GM12801 (cell line): Measurements from ENCODE around the gene SEC11A.

Source experiments
- TF ChIP-seq, protein P1 (sequence below): IDR thresholded peaks from one replicate; pipeline ENCODE4 v1.5.1; 2011; ENCODE audit warnings: control low read depth; ENCODE audit not compliant: insufficient read length; ENCODE audit errors: extremely low read depth

Gene SEC11A

DNA sequence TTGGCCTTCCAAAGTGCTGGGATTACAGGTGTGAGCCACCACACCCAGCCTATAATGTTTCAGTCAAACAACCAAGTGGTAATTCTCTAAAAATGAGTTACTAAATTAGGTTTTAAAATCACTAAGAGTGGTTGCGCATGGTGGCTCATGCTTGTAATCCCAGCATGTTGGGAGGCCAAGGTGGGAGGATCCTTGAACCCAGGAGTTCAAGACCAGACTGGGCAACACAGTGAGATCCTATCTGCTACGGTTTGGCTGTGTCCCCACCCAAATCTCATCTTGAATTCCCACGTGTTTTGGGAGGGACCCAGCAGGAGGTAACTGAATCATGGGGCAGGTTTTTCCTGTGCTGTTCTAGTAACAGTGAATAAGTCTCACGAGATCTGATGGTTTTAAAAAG, 26.1 kb downstream of the SEC11A start:
- TF ChIP-seq, protein P1, sequence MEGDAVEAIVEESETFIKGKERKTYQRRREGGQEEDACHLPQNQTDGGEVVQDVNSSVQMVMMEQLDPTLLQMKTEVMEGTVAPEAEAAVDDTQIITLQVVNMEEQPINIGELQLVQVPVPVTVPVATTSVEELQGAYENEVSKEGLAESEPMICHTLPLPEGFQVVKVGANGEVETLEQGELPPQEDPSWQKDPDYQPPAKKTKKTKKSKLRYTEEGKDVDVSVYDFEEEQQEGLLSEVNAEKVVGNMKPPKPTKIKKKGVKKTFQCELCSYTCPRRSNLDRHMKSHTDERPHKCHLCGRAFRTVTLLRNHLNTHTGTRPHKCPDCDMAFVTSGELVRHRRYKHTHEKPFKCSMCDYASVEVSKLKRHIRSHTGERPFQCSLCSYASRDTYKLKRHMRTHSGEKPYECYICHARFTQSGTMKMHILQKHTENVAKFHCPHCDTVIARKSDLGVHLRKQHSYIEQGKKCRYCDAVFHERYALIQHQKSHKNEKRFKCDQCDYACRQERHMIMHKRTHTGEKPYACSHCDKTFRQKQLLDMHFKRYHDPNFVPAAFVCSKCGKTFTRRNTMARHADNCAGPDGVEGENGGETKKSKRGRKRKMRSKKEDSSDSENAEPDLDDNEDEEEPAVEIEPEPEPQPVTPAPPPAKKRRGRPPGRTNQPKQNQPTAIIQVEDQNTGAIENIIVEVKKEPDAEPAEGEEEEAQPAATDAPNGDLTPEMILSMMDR: no peak

DNA sequence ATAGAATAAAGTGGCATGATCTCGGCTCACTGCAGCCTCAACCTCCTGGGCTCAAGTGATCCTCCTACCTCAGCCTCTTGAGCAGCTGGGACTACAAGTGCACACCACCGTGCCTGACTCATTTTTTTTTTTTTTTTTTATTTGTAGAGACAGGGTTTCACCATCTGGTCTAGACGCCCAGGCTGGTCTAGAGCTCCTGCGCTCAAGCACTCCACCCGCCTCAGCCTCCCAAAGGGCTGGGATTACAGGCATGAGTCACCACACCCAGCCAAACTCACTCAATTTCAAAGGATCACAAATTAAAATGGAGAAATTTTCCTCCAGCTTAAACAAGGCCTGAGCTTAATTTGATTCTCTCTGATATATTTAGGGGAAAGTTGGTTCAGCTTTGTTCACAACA, 30.6 kb downstream of the SEC11A start:
- TF ChIP-seq, protein P1: no peak

DNA sequence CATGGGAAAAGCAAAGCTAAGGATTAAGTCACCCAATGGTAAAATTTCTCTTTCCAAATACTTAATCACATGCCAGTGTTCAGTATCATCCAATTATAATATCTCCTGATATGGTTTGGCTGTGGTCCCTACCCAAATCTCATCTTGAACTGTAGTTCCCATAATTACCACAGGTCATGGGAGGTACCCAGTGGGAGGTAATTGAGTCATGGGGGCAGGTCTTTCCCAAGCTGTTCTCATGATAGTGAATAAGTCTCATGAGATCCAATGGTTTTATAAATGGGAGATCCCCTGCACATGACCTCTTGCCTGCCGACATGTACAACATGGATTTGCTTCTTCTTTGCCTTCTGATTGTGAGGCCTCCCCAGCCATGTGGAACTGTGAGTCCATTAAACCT, 31.8 kb downstream of the SEC11A start:
- TF ChIP-seq, protein P1: no peak

DNA sequence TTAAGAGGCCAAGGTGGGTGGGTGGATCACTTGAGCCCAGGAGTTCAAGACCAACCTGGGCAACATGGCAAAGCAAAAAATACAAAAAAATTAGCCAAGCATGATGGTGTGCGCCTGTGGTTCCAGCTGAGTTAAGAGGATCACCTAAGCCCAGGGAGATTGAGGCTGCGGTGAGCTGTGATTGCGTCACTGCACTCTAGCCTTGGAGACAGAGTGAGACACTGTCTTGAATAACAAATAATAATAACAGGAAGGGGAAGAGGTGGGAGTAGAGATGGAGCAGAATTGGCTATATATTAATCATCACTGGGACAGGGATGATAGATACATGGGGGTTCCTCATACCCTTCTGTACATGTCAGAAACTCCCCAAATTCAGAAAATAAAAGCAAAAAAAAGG, 34.1 kb downstream of the SEC11A start:
- TF ChIP-seq, protein P1: no peak

DNA sequence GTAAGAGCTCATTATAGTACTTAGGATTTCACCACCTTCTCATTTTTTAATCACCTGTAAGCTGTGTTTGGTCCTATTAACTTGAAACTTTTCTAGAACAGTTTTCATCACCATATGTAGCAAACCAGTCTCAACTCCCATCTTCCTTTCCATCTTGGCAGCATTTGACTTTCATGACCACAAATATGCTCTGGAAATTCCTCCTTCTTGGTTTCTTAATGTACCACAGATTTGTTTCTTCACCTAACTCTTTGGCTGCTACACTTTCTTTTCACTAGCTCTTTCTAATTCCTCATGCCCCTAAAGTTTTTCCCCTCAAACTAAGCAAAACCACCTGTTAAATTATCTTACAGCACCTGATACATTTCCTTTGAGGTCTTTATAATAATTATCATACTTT, 44.7 kb downstream of the SEC11A start:
- TF ChIP-seq, protein P1: no peak

DNA sequence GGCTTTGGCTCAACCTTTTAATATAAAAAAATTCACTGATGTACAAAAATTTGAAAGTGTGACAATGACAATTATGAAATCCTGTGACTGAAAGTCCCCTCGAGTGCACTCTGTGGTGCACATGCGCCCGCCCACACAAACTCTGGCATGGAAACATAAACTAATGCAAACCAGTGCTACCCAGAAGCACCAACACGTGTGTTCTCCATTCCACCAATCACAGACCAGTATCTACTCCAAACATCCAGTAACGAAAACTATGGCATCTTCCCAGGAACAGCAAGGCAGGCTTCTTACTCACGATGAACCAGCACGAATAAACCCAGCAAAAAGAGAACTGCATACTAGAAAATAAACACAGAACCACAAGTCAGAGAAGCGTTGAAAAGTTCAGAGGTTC, 46.2 kb downstream of the SEC11A start:
- TF ChIP-seq, protein P1: no peak

DNA sequence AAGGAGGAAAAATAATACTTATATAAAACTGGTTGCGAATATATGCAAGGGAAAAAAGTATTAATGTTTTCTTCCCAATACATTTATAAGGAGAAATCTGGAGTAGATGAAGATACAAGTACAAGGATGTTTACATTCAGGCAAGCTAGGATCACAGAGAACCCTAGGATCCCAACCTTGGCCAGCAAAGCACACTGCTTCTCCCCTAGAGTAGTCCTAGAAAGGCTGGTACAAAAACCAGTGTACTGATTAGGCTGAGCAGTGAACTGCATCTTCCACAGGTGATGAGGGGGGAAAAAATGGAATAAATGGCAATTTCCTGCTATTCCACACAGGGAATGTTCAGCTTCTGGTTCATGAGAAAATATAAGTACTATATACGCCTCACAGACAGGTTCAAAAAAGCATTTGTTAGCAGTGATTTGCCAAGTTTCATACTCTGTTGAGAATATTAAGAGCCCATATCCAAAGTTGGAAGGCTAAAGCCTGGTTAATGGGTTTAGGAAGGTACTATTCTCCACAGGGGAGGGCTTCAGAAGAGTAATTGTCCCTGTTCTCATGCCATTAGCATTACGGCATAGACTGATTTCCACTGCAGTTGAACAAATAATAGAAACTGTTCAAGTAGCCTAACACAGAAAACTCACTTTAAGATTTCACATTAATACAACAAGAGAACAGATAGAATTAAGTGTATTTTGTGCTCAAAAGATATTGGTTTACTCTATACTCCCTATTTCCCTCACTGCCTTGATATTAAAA, 47.5 kb downstream of the SEC11A start:
- TF ChIP-seq, protein P1: no peak
